Right lung (tissue), 10 donors: ENCODE data around the gene PRPF31. TPM values are rescaled to one million over a fixed set of nuclear protein-coding genes. Genes with fewer than 3 reads are reported as not detected.
A peak's percentile ranks its signal among the peaks of the same experiment; 100 is the strongest.
"Not testable (repeated sequence)": the region's sequence is repeated elsewhere in the genome, so short reads cannot be mapped to it uniquely, and the experiment has no call there.

Experiments used
- DNase-seq, 2 donors: peaks; one replicate each; pipeline ENCODE4 v3.0.0-alpha.2; 2013
- long read RNA-seq, 8 donors: transcript quantifications; one replicate each; lab custom pipeline, GENCODE V29; 2026
- polyA plus RNA-seq, 5 donors: library from polyadenylated mRNA; unstranded; fragments of 120-200 nt; gene quantifications; one replicate each; pipeline versions ENCODE4 v1.2.1 to v1.2.3, GENCODE V29; 2013; ENCODE audit warnings: inconsistent platforms in 1 of 5, low replicate concordance in 1 of 5; ENCODE audit not compliant: insufficient read length in 5 of 5, insufficient read depth in 1 of 5

PRPF31 gene
- 10 to 100 TPM; 50.3 to 71.0 (median 60.2) TPM for polyA plus RNA-seq
- long read RNA-seq, donor 1, transcript PRPF31-201 (14 exons, 2,126 nt), result major isoform, 12 of 23 reads
- long read RNA-seq, donor 1, partial matches to known transcripts, result 8 of 23 reads
- long read RNA-seq, donor 1, other reads (novel, unspliced or antisense), result 0 of 23 reads
- long read RNA-seq, donor 2, transcript PRPF31-201 (14 exons, 2,126 nt), result major isoform, 16 of 41 reads
- long read RNA-seq, donor 2, partial matches to known transcripts, result 25 of 41 reads
- long read RNA-seq, donor 2, other reads (novel, unspliced or antisense), result 0 of 41 reads
- long read RNA-seq, donor 3, transcript PRPF31-201 (14 exons, 2,126 nt), result major isoform, 10 of 20 reads
- long read RNA-seq, donor 3, partial matches to known transcripts, result 10 of 20 reads
- long read RNA-seq, donor 3, other reads (novel, unspliced or antisense), result 0 of 20 reads
- long read RNA-seq, donor 4, transcript PRPF31-201 (14 exons, 2,126 nt), result major isoform, 5 of 23 reads
- long read RNA-seq, donor 4, partial matches to known transcripts, result 17 of 23 reads
- long read RNA-seq, donor 4, other reads (novel, unspliced or antisense), result 0 of 23 reads
- long read RNA-seq, donor 5, transcript PRPF31-201 (14 exons, 2,126 nt), result major isoform, 18 of 66 reads
- long read RNA-seq, donor 5, partial matches to known transcripts, result 47 of 66 reads
- long read RNA-seq, donor 5, other reads (novel, unspliced or antisense), result 0 of 66 reads
- long read RNA-seq, donor 6, transcript PRPF31-201 (14 exons, 2,126 nt), result major isoform, 12 of 55 reads
- long read RNA-seq, donor 6, partial matches to known transcripts, result 40 of 55 reads
- long read RNA-seq, donor 6, other reads (novel, unspliced or antisense), result 0 of 55 reads
- long read RNA-seq, donor 7, transcript PRPF31-201 (14 exons, 2,126 nt), result major isoform, 11 of 12 reads
- long read RNA-seq, donor 7, partial matches to known transcripts, result 0 of 12 reads
- long read RNA-seq, donor 7, other reads (novel, unspliced or antisense), result 0 of 12 reads
- long read RNA-seq, donor 8, transcript PRPF31-201 (14 exons, 2,126 nt), result major isoform, 6 of 13 reads
- long read RNA-seq, donor 8, partial matches to known transcripts, result 7 of 13 reads
- long read RNA-seq, donor 8, other reads (novel, unspliced or antisense), result 0 of 13 reads

GRCh38 chr19:54115109-54116063, at the start of gene PRPF31, which contains the start of gene TFPT:
Gene PRPF31, plus strand, starts transcription at chr19:54115754. Its CDS starts 2,525 bp downstream, at chr19:54118279.
Gene TFPT, minus strand, starts transcription at chr19:54115657. Its CDS starts 388 bp downstream, at chr19:54115269.
- DNase-seq, result peak; percentile 98

DNA sequence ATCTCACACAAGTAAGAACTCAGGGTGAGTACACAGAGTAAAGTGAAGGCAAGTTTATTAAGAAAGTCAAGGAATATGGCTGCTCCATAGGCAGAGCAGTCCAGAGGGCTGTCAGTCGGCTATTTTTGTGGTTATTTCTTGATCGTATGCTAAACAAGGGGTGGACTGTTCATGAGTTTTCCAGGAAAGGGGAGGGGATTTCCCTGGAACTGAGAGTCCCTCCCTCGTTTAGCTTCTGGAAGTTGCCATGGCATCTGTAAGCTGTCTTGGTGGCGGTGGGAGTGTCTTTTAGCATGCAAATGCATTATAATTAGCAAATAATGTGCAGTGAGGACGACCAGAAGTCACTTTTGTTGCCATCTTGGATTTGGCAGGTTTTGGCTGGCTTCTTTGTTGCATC, 46.1 kb upstream of the PRPF31 start:
- no peak for DNase-seq

GRCh38 chr19:54073829-54074228, 41.7 kb upstream of the PRPF31 start:
- no peak for DNase-seq

DNA sequence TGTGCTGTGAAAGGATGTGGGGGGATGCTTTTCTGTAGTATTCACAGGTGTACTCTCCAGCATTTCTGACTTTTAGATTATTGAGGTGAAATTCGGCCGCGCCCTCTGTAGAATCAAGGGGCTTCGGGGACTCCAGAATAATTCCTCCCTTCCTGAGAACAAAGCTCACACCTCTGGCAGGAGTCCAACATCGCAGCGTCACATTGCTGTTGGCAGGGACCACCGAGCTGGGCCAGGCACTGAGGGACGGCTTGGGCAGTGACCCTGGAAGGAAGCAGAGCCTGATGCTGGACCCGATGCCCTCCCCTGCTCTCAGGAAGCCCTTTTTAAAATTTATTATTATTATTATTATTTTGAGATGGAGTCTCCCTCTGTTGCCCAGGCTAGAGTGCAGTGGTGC, 40.7 kb upstream of the PRPF31 start:
- DNase-seq, result no peak

- DNase-seq, result no peak
Observed at GRCh38 chr19:54077334-54077733, 38.2 kb upstream of the PRPF31 start.

GRCh38 chr19:54081032-54081431, 34.5 kb upstream of the PRPF31 start, which contains the start of gene TARM1:
Gene TARM1, minus strand, starts transcription at chr19:54081365. Its CDS starts 25 bp downstream, at chr19:54081340.
- no peak for DNase-seq

DNA sequence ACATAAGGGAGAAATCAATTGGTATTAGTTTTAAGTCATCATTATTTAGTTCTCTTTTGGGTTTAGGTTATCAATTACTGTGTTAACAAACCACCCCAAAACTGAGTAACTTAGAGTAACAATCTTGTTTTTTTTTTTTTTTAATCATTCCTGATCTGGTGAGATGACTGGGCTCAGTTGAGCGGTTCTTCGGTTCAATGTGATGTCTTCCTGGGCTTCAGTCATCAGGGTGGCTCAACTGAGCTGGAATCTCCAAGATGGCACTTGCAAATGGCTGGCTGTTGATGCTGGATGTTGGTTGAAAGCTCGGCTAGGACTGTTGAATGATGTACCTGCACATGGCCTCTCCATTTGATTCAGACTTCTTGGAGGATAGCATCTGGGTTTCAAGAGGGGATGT, 31.1 kb upstream of the PRPF31 start:
- DNase-seq, result no peak

DNA sequence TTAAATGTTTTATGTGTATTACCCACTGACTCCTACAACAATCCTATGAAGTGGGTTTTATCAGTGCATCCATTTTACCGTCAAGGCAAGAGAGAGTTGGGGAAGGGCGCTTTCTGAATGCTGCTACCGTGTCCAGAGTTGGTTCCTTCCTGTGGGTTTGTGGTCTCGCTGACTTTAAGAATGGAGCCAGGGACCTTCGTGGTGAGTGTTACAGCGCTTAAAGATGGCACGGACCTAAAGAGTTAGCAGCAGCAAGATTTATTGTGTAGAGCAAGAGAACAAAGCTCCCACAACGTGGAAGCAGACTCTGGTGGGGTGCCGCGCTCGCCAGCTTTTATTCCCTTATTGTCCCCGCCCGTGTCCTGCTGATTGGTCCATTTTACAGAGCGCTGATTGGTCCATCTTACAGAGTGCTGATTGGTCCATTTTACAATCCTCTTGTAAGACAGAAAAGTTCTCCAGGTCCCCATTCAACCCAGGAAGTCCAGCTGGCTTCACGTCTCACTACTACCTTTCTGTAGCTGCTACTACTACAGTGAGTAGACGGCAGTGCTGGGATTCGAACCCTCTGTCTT, 21.0 kb upstream of the PRPF31 start:
- DNase-seq, result no peak

GRCh38 chr19:54095136-54095858, 20.3 kb upstream of the PRPF31 start:
- DNase-seq, result no peak

DNA sequence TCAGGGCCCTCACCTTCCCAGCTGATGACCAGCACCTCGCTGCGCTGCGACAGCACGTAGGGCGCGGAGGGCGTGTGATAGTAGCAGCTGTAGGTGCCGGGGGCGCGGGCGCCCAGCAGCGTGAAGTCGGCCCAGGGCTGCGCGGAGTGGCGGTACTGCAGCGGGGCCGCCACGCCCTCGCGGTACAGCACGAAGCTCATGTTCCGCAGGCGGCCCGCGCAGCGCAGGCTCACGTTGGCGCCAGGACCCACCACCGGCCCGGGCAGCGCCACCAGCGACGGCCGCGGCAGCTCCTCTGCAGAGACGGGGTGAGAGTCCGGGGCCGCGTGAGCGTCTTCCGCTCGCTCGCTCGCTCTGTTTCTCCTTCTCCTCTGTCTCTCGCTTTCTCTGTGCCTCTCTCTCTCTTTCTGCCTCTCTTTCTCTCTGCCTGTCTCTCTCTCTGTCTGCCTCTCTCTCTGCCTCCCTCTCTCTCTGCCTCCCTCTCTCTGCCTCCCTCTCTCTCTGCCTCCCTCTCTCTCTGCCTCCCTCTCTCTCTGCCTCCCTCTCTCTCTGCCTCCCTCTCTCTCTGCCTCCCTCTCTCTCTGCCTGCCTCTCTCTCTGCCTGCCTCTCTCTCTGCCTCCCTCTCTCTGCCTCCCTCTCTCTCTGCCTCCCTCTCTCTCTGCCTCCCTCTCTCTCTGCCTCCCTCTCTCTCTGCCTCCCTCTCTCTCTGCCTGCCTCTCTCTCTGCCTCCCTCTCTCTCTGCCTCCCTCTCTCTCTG, 19.5 kb upstream of the PRPF31 start:
- DNase-seq, result not testable (repeated sequence)

- DNase-seq, result no peak
Observed at GRCh38 chr19:54096617-54097106, 18.9 kb upstream of the PRPF31 start.

GRCh38 chr19:54099190-54099902, 16.2 kb upstream of the PRPF31 start:
- DNase-seq, result no peak

DNA sequence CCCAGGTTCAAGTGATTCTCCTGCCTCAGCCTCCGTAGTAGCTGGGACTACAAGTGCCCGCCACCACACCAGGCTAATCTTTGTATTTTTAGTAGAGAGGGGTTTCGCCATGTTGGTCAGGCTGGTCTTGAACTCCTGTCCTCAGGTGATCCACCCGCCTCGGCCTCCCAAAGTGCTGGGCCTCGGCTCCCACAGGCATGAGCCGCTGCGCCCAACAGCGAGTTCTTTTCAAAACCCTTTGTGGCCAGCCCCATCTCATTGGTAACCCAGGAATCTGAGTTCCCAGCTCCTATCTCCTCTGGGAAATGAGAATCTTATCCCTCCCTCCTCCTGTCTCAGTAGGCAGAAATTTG, 15.7 kb upstream of the PRPF31 start:
- not testable (repeated sequence) for DNase-seq

- no peak for DNase-seq
Observed at GRCh38 chr19:54100561-54100960, 15.0 kb upstream of the PRPF31 start, which contains the start of gene OSCAR. Gene OSCAR, minus strand, starts transcription at chr19:54100803. Its CDS starts 11 bp downstream, at chr19:54100792.

- peak; percentile 99 for DNase-seq
Observed at GRCh38 chr19:54102421-54103169, 13.0 kb upstream of the PRPF31 start, which contains the start of gene NDUFA3. Gene NDUFA3, plus strand, starts transcription at chr19:54102855. Its CDS starts 24 bp downstream, at chr19:54102879.

DNA sequence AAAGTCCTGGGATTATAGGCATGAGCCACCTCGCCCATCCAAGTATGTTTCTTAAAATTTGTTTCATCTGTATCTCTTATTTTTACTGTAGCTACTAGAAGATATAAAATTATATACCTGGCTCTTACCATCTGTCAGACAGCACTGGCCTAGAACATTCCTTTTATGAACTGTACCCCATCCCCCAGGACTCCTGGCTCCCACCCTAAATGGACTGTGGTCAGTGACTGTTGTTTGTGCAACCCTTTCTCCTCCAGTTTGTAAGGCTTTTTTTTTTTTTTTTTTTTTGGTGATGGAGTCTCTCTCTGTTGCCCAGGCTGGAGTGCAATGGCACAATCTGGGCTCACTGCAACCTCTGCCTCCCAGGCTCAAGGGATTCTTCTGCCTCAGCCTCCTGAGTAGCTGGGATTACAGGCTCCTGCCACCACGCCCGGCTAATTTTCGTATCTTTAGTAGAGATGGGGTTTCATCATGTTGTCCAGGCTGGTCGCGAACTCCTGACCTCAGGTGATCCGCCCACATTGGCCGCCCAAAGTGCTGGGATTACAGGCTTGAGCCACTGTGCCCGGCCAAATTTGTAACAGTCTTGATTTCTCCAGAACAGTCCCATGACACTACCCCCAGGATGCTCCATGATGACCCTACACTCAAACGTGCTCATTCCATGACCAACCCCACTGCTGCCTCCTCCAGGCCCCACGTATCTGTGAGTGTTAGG, 10.4 kb upstream of the PRPF31 start:
- DNase-seq, result no peak
